Measurements from ENCODE around the gene MGLL. TPM values are rescaled to one million over a fixed set of nuclear protein-coding genes. Genes with fewer than 3 reads are reported as not detected.
"Not testable (repeated sequence)": the region's sequence is repeated elsewhere in the genome, so short reads cannot be mapped to it uniquely, and the experiment has no call there.

The MGLL gene
- total and polyA plus RNA-seq, 8 donors: 3.3 to 11.4 (median 6.6) TPM

- intact Hi-C loops (cut with DNase I): no loop called here
- ATAC-seq (no peak), DNase-seq (peak in 1 of 6 donors; percentile 23), FAIRE-seq (no peak)
- no peaks in the 10 kb centered on the region for H3K4me1 ChIP-seq
- no peak for TF ChIP-seq CTCF (IDR thresholded peaks at IDR 0.05)
- 29 to 34% methylated on average over 13 of the region's 13 CpGs for WGBS, 2 donors
- no peaks in the 10 kb centered on the region for H3K9me3 ChIP-seq
- no peak overlapping the region for H3K4me3 ChIP-seq
- H3K36me3 ChIP-seq: no peaks in the 10 kb centered on the region
- no peak overlapping the region for H3K27ac ChIP-seq
- H3K27me3 ChIP-seq: no peaks in the 10 kb centered on the region
Observed at GRCh38 chr3:127707851-127708411, 114.4 kb downstream of the MGLL start.

- no peak for ATAC-seq
- WGBS, 2 donors: 73 to 86% methylated on average over 16 of the region's 16 CpGs
- no peak for TF ChIP-seq CTCF (IDR thresholded peaks at IDR 0.05)
- FAIRE-seq: no peak
- intact Hi-C loops (cut with DNase I): no loop called here
- no peaks in the 10 kb centered on the region for H3K9me3 ChIP-seq
- H3K27ac ChIP-seq: no peak overlapping the region
- no peaks in the 10 kb centered on the region for H3K4me1 ChIP-seq
- no peak overlapping the region for H3K4me3 ChIP-seq
- H3K27me3 ChIP-seq: no peaks in the 10 kb centered on the region
- DNase-seq: peak in 2 of 6 donors; percentile 41 to 48
- H3K36me3 ChIP-seq: no peaks in the 10 kb centered on the region
Observed at GRCh38 chr3:127706785-127707351, 115.4 kb downstream of the MGLL start.

- Histone ChIP-seq H3K36me3 (no peaks in the 10 kb centered on the region), H3K4me1 (no peaks in the 10 kb centered on the region), H3K27me3 (no peaks in the 10 kb centered on the region), H3K9me3 (no peaks in the 10 kb centered on the region), H3K4me3 (no peak overlapping the region), H3K27ac (no peak overlapping the region)
- FAIRE-seq (no peak), DNase-seq (peak in 1 of 6 donors; percentile 38), ATAC-seq (no peak)
- intact Hi-C loops (cut with DNase I): no loop called here
- 73 to 74% methylated on average over 7 of the region's 7 CpGs for WGBS, 2 donors
- TF ChIP-seq CTCF (IDR thresholded peaks at IDR 0.05): no peak
Observed at GRCh38 chr3:127706312-127706711, 116.0 kb downstream of the MGLL start.

- H3K4me1 ChIP-seq; H3K4me3 ChIP-seq; ATAC-seq; intact Hi-C loops (cut with DNase I); FAIRE-seq; H3K27ac ChIP-seq; H3K36me3 ChIP-seq; H3K27me3 ChIP-seq; DNase-seq; H3K9me3 ChIP-seq: not testable (repeated sequence)
- 75 to 87% methylated on average over 4 of the region's 4 CpGs for WGBS, 2 donors
Observed at GRCh38 chr3:127704840-127705239, 117.5 kb downstream of the MGLL start.

- FAIRE-seq (no peak), DNase-seq (peak in 1 of 6 donors; percentile 44), ATAC-seq (no peak)
- Histone ChIP-seq H3K27ac (no peak overlapping the region), H3K4me3 (no peak overlapping the region), H3K9me3 (no peaks in the 10 kb centered on the region), H3K4me1 (peaks cover 9 to 20% (median 19%) of the 10 kb centered on the region in 3 donors), H3K27me3 (no peaks in the 10 kb centered on the region), H3K36me3 (no peaks in the 10 kb centered on the region)
- no peak for TF ChIP-seq CTCF (IDR thresholded peaks at IDR 0.05)
- whole genome bisulfite sequencing, 2 donors: 53 to 60% methylated on average over 4 of the region's 4 CpGs
- intact Hi-C loops (cut with DNase I): no loop called here
Observed at GRCh38 chr3:127702151-127702578, 120.2 kb downstream of the MGLL start.

Data from pancreas (tissue), 10 donors.